Measurements from ENCODE around the gene VPS39. TPM values are rescaled to one million over a fixed set of nuclear protein-coding genes. Genes with fewer than 3 reads are reported as not detected.
A peak's percentile ranks its signal among the peaks of the same experiment; 100 is the strongest.

The VPS39 gene
- total RNA-seq, 1 donor from 2014 or later, result 79.9 TPM

- intact Hi-C loops (cut with DNase I), result no loop called here
- DNase-seq (peak; percentile 67), ATAC-seq (peak; percentile 19 to 41)
- H3K36me3 ChIP-seq, result peaks cover 20% of the 10 kb centered on the region
- no peaks in the 10 kb centered on the region for H3K27me3 ChIP-seq (ENCODE audit: low read depth)
- H3K4me3 ChIP-seq, result peak overlapping the region; percentile 48
- TF ChIP-seq CTCF (IDR thresholded peaks at IDR 0.05), result no peak
- H3K9me3 ChIP-seq, result no peaks in the 10 kb centered on the region
- H3K27ac ChIP-seq, result peak overlapping the region; percentile 67
- peaks cover 20% of the 10 kb centered on the region for H3K4me1 ChIP-seq
Measured at GRCh38 chr15:42155546-42156242, 52.4 kb downstream of the VPS39 start.

- DNase-seq (no peak), ATAC-seq (no peak)
- no peak for TF ChIP-seq CTCF (IDR thresholded peaks at IDR 0.05)
- H3K4me1 ChIP-seq, result peaks cover 20% of the 10 kb centered on the region
- H3K9me3 ChIP-seq, result no peaks in the 10 kb centered on the region
- H3K27ac ChIP-seq, result peak overlapping the region; percentile 67
- intact Hi-C loops (cut with DNase I), result no loop called here
- H3K27me3 ChIP-seq (ENCODE audit: low read depth), result no peaks in the 10 kb centered on the region
- peak overlapping the region; percentile 48 for H3K4me3 ChIP-seq
- peaks cover 13% of the 10 kb centered on the region for H3K36me3 ChIP-seq
Measured at GRCh38 chr15:42154956-42155355, 53.1 kb downstream of the VPS39 start.

- Histone ChIP-seq H3K4me1 (peaks cover 17% of the 10 kb centered on the region), H3K27ac (peak overlapping the region; percentile 27), H3K9me3 (no peaks in the 10 kb centered on the region), H3K4me3 (peak overlapping the region; percentile 48), H3K36me3 (peaks cover 7% of the 10 kb centered on the region), H3K27me3 (ENCODE audit: low read depth) (no peaks in the 10 kb centered on the region)
- DNase-seq (peak; percentile 71), ATAC-seq (peak in 1 of 2 donors; percentile 9)
- intact Hi-C loops (cut with DNase I), result no loop called here
- TF ChIP-seq CTCF (IDR thresholded peaks at IDR 0.05), result no peak
Measured at GRCh38 chr15:42154212-42154941, 53.7 kb downstream of the VPS39 start.

- Histone ChIP-seq H3K36me3 (peaks cover 2% of the 10 kb centered on the region), H3K4me1 (peaks cover 12% of the 10 kb centered on the region), H3K9me3 (no peaks in the 10 kb centered on the region), H3K27me3 (ENCODE audit: low read depth) (no peaks in the 10 kb centered on the region), H3K4me3 (peak overlapping the region; percentile 48), H3K27ac (peak overlapping the region; percentile 27)
- intact Hi-C loops (cut with DNase I), result no loop called here
- TF ChIP-seq CTCF (IDR thresholded peaks at IDR 0.05), result no peak
- ATAC-seq (no peak), DNase-seq (no peak)
Measured at GRCh38 chr15:42153874-42154211, 54.3 kb downstream of the VPS39 start.

- no peaks in the 10 kb centered on the region for H3K27me3 ChIP-seq (ENCODE audit: low read depth)
- H3K9me3 ChIP-seq, result no peaks in the 10 kb centered on the region
- DNase-seq (no peak), ATAC-seq (no peak)
- peaks cover 9% of the 10 kb centered on the region for H3K4me1 ChIP-seq
- H3K27ac ChIP-seq, result peak overlapping the region; percentile 74
- no peaks in the 10 kb centered on the region for H3K36me3 ChIP-seq
- H3K4me3 ChIP-seq, result peak overlapping the region; percentile 8
- intact Hi-C loops (cut with DNase I), result no loop called here
- TF ChIP-seq CTCF (IDR thresholded peaks at IDR 0.05), result no peak
Measured at GRCh38 chr15:42152921-42153698, 55.0 kb downstream of the VPS39 start.
